DOHH2 (cell line): Measurements from ENCODE around the gene ANGEL2.

Experiments
- CTCF ChIP-seq: fragments of 200-600 bp; sonication (generic); IDR thresholded peaks from one replicate; pipeline ENCODE4 v1.5.1; 2014; ENCODE audit warnings: antibody characterized with exemption, mild to moderate bottlenecking, low read depth, low read length; ENCODE audit not compliant: poor library complexity, severe bottlenecking
- EZH2phosphoT487 ChIP-seq: fragments of 200-600 bp; sonication (generic); IDR thresholded peaks from 2 replicates; pipeline ENCODE4 v1.6.1; 2017; ENCODE audit warnings: borderline replicate concordance, mild to moderate bottlenecking, antibody characterized with exemption, low read length, moderate library complexity, mixed read lengths

GRCh38 chr1:213053455-213053854 lies 37.8 kb upstream of the ANGEL2 start:
- TF ChIP-seq CTCF (no peak), EZH2phosphoT487 (no peak)
